GM10266 (cell line): Measurements from ENCODE around the gene SUZ12.
A peak's percentile ranks its signal among the peaks of the same experiment; 100 is the strongest.
"Not testable (repeated sequence)": the region's sequence is repeated elsewhere in the genome, so short reads cannot be mapped to it uniquely, and the experiment has no call there.

Experiments
- DNase-seq: peaks from one replicate; pipeline ENCODE4 v3.0.0; 2012; ENCODE audit errors: extremely low spot score
- TF ChIP-seq, protein P1 (sequence below): IDR thresholded peaks from 2 replicates; pipeline ENCODE4 v1.5.1; 2012; ENCODE audit warnings: mild to moderate bottlenecking, low read depth; ENCODE audit not compliant: control insufficient read depth, insufficient read depth; ENCODE audit errors: missing control alignments

Gene SUZ12

DNA sequence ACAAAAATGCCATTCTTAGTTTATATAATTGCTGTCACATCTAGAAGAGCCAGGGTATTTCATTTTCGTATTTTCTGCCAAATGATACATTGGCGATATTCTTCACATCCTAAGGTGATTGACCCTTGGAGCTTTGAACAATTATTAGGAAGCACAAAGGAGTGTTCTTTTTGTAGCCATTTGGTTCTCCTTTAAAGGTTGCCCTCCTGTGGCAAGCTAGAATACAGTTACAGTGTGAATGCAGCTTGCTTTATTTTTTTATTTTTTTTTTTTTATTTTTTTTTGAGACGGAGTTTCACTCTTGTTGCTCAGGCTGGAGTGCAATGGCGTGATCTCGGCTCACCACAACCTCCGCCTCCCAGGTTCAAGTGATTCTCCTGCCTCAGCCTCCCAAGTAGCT, 24.1 kb upstream of the SUZ12 start:
- TF ChIP-seq, protein P1, sequence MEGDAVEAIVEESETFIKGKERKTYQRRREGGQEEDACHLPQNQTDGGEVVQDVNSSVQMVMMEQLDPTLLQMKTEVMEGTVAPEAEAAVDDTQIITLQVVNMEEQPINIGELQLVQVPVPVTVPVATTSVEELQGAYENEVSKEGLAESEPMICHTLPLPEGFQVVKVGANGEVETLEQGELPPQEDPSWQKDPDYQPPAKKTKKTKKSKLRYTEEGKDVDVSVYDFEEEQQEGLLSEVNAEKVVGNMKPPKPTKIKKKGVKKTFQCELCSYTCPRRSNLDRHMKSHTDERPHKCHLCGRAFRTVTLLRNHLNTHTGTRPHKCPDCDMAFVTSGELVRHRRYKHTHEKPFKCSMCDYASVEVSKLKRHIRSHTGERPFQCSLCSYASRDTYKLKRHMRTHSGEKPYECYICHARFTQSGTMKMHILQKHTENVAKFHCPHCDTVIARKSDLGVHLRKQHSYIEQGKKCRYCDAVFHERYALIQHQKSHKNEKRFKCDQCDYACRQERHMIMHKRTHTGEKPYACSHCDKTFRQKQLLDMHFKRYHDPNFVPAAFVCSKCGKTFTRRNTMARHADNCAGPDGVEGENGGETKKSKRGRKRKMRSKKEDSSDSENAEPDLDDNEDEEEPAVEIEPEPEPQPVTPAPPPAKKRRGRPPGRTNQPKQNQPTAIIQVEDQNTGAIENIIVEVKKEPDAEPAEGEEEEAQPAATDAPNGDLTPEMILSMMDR, result peak; percentile 17
- DNase-seq, result not testable (repeated sequence)

DNA sequence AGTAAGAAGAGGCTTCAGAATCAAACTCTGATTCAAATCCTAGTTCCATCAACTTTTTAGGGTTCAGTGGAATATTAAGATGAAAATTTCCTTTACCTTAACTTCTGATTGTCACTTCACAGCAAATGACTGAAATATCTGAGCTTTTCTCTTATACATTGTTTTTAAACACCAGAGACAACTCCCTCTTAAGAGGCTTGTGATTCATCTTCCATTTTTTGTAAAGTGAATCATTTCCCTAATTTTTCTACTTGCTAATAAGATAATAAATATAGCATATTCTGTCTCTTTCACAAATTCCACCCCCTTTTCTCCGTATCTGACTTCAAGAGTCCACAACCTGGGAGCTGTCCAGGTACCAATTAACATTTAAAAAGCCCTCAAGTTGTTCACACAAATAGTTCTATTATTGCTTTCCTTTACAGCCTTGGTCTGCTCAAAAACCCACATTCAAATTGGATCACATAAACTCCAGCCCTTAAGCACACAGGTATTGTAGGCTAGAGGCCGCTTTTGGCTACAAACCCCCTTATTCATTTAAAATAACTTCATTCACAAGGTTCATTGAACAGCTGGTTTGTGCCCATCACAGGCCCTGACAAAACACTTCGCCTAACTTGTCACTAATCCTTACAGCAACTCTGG, 21.2 kb upstream of the SUZ12 start:
- TF ChIP-seq, protein P1, result no peak
- DNase-seq, result no peak

DNA sequence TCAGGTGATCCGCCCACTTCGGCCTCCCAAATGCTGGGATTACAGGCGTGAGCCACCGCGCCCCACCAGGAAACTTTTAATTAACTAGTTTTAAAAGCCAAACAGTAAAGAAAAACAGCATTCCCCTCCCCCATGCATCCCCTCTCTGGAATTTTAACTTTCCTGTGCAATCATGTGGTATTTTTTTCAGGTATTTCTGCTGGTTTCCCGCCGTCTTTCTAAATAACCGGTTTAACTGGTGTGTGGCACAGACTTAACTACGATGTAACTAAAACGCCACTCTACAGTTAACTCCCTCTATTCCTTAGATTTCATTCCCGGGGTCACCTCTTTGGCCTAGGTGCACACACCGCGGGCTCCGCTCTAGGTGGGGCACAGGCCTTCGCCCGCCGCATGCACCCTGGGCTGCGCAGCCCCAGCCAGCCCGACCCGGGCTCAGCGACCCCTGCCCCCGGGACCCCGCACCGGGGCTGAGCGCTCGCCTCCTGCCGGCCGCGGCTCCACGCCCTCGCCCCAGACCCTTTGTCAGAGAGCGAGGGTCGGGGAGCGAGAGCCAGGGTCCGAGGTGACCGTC, 20.2 kb upstream of the SUZ12 start:
- DNase-seq, result no peak
- TF ChIP-seq, protein P1, result no peak

DNA sequence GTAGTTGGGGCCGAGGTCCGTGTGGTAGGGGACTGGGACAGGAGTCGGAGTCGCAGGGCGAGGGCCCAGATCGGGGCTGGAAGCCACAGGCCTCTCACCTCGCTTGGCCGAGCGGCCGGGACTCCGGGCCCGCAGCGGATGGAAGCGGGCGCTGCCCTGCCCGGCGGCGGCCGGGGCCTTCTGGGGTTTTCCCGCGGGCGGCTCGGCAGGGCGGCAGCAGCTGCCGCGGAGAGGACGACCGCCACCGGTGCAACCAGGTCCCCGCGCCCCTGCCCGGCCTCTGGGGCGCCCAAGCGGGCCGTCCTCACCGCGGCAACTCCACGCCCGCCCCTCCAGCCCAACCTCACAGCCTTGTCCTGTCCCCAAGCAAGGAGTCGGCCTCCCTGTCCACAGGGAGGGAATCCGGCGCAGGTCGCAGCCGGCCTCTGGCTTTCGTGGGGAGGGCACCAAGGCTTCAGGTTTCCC, 19.7 kb upstream of the SUZ12 start:
- TF ChIP-seq, protein P1, result no peak
- DNase-seq, result peak; percentile 33

DNA sequence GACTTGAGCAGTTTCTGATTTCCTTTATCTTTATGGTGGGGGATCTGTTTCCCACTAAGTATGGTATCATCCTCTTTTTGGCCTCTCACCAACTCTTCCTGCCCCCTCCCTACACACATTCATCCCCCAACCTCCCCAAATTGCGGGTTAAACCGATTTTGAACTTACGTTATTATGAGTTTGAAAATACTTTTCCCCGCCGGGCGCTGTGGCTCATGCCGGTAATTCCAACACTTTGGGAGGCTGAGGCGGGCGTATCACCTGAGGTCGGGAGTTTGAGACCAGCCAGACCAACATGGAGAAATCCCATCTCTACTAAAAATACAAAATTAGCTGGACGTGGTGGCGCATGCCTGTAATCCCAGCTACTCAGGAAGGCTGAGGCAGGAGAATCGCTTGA, 19.1 kb upstream of the SUZ12 start:
- not testable (repeated sequence) for DNase-seq

DNA sequence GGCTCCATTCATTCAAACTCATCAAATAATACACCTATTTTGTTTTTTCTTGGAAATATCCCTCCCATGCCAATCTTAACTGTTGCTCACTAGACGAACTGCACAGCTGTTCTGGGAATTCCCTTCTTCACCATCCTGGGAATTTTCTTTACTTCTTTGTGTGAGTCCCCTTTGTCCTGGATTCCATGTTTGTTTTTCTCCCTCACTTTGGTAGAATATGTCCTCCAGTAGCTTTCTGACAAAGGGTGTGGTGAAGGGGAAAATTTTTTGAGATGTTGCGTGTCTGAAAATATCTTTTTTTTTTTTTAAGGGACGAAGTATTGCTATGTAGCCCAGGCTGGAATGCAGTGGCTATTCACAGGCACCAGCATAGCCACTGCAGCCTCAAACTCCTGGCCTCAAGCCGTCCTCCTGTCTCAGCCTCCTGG, 18.1 kb upstream of the SUZ12 start:
- no peak for DNase-seq

DNA sequence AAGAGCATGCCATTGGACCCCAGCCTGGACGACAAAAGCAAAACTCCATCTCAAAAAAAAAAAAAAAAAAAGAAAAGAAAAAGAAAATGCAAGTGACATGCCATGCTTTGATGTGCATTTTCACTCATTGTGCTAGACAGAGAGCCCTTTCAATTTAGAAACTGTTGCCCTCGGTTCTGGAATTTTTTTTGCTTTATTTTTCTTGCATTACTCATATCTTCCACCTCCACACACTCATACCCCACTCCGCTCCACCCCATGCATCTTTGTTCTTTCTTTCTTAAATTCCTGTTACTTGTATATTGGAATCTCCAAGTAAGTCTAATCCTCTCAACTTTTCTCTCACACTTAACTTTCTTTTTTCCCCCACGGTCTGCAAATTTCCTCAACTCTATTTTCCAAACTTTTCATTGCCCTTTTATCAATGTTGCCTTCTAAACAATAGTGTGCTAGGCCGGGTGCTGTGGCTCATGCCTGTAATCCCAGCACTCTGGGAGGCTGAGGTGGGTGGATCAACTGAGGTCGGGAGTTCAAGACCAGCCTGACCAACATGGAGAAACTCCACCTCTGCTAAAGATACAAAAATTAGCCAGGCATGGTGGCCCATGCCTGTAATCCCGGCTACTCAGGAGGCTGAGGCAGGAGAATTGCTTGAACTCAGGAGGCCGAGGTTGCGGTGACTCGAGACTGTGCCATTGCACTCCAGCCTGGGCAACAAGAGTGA, 16.8 kb upstream of the SUZ12 start:
- no peak for DNase-seq

More for the DNA sequence above, 18.1 kb upstream of the SUZ12 start:
- TF ChIP-seq, protein P1, result no peak

More for the DNA sequence above, 16.8 kb upstream of the SUZ12 start:
- TF ChIP-seq, protein P1, result no peak
